SK-N-SH (cell line): ENCODE data around the gene SNU13. TPM values are rescaled to one million over a fixed set of nuclear protein-coding genes. Genes with fewer than 3 reads are reported as not detected.

Experiments
- CTCF ChIA-PET: fragments of 300-600, 350-600 bp; formaldehyde crosslinking; extraction: SDS; loops from one replicate; lab custom pipeline; 2021; lab: Yijun Ruan, JAX
- POLR2A ChIA-PET: fragments of 350-600 bp; sonication (Branson Sonifier 250); formaldehyde crosslinking; extraction: SDS; loops from one replicate; lab custom pipeline; 2020; ENCODE audit warnings: antibody characterized with exemption, inconsistent platforms; lab: Yijun Ruan, JAX
- DNase-seq: peaks from one replicate; pipeline ENCODE4 v3.0.0; 2012
- H2AFZ ChIP-seq: fragments of 200-600 bp; sonication (generic); 2 replicates; pipeline ENCODE4 v1.8.1; 2016; ENCODE audit warnings: antibody characterized with exemption, mild to moderate bottlenecking, low read depth
- H3F3A ChIP-seq: fragments of 200-600 bp; sonication (generic); replicated peaks from 2 replicates; pipeline ENCODE3; 2016; ENCODE audit warnings: antibody characterized with exemption, mild to moderate bottlenecking; ENCODE audit not compliant: insufficient read depth
- H3K27ac ChIP-seq, 2 experiments: fragments of 200-500 bp in 1 of 2; fragments of 200-600 bp in 1 of 2; sonication (Bioruptor generic) in 1 of 2; sonication (generic), shearing (Covaris generic) in 1 of 2; 2 replicates each; pipeline versions ENCODE4 v1.5.1 to v1.6.1; 2014 to 2016; ENCODE audit warnings: low read depth in 2 of 2, inconsistent platforms in 1 of 2, low read length in 1 of 2, mild to moderate bottlenecking in 1 of 2, mixed read lengths in 1 of 2
- H3K27me3 ChIP-seq: fragments of 200-600 bp; sonication (generic), shearing (Covaris generic); 2 replicates; pipeline ENCODE4 v1.6.1; 2016; ENCODE audit warnings: mixed run types; ENCODE audit not compliant: insufficient read depth
- H3K36me3 ChIP-seq, 2 experiments: fragments of 200-500 bp in 1 of 2; fragments of 200-600 bp in 1 of 2; sonication (Bioruptor generic) in 1 of 2; sonication (generic) in 1 of 2; replicated peaks in 1 of 2; 2 replicates each; pipeline versions ENCODE3 to v1.5.1; 2014 to 2016; ENCODE audit warnings: low read length in 1 of 2, mild to moderate bottlenecking in 1 of 2; ENCODE audit not compliant: insufficient read depth in 2 of 2, control insufficient read depth in 1 of 2
- H3K4me1 ChIP-seq, 2 experiments: fragments of 200-500 bp in 1 of 2; fragments of 200-600 bp in 1 of 2; sonication (Bioruptor generic) in 1 of 2; sonication (generic), shearing (Covaris generic) in 1 of 2; 2 replicates each; pipeline versions ENCODE4 v1.5.1 to v1.6.1; 2014 to 2016; ENCODE audit warnings: low read depth in 1 of 2, low read length in 1 of 2, mixed run types in 1 of 2; ENCODE audit not compliant: insufficient read depth in 2 of 2, control insufficient read depth in 1 of 2
- H3K4me2 ChIP-seq: fragments of 200-600 bp; sonication (generic), shearing (Covaris generic); 2 replicates; pipeline ENCODE4 v1.6.1; 2017; ENCODE audit warnings: mixed run types
- H3K4me3 ChIP-seq, 2 experiments: fragments of 200-500 bp in 1 of 2; fragments of 200-600 bp in 1 of 2; sonication (Bioruptor generic) in 1 of 2; sonication (generic), shearing (Covaris generic) in 1 of 2; 2 replicates each; pipeline versions ENCODE4 v1.5.1 to v1.8.1; 2014 to 2016; ENCODE audit warnings: low read depth in 2 of 2, inconsistent platforms in 1 of 2, low read length in 1 of 2, mild to moderate bottlenecking in 1 of 2, mixed read lengths in 1 of 2, moderate library complexity in 1 of 2
- H3K79me2 ChIP-seq: fragments of 200-600 bp; sonication (generic); 2 replicates; pipeline ENCODE4 v1.8.1; 2017; ENCODE audit warnings: mild to moderate bottlenecking; ENCODE audit not compliant: insufficient read depth
- H3K9ac ChIP-seq: fragments of 200-600 bp; sonication (generic); 2 replicates; pipeline ENCODE4 v1.6.1; 2017; ENCODE audit warnings: mixed run types
- H3K9me2 ChIP-seq: fragments of 200-600 bp; sonication (generic); 2 replicates; pipeline ENCODE4 v1.6.1; 2017; ENCODE audit warnings: mixed run types
- H3K9me3 ChIP-seq: fragments of 200-600 bp; sonication (generic); 2 replicates; pipeline ENCODE4 v1.6.1; 2017; ENCODE audit warnings: mixed run types, mild to moderate bottlenecking, moderate library complexity
- H4K20me1 ChIP-seq: fragments of 200-600 bp; sonication (generic); 2 replicates; pipeline ENCODE4 v1.6.1; 2017; ENCODE audit warnings: mild to moderate bottlenecking, mixed run types; ENCODE audit not compliant: insufficient read depth
- GABPA ChIP-seq: IDR thresholded peaks from 2 replicates; pipeline ENCODE4 v1.4.0; 2012; ENCODE audit warnings: low read depth, mild to moderate bottlenecking
- GATA2 ChIP-seq: sonication (generic); formaldehyde crosslinking; IDR thresholded peaks from 2 replicates; pipeline ENCODE4 v1.5.0; 2020; ENCODE audit warnings: mild to moderate bottlenecking, missing genetic modification reagents
- IRF3 ChIP-seq: fragments of 150-350 bp; IDR thresholded peaks from 2 replicates; pipeline ENCODE4 v1.6.1; 2016; ENCODE audit warnings: mild to moderate bottlenecking, low read depth, low read length
- RAD21 ChIP-seq: IDR thresholded peaks from 2 replicates; pipeline ENCODE4 v1.6.1; 2012; ENCODE audit warnings: mild to moderate bottlenecking, low read length
- RCOR1 ChIP-seq: fragments of 150-350 bp; IDR thresholded peaks from 2 replicates; pipeline ENCODE4 v1.6.1; 2017; ENCODE audit warnings: antibody characterized with exemption, low read length
- REST ChIP-seq: IDR thresholded peaks from 2 replicates; pipeline ENCODE4 v1.6.1; 2012; ENCODE audit warnings: mild to moderate bottlenecking, low read depth, low read length, moderate library complexity
- RFX5 ChIP-seq: IDR thresholded peaks from 2 replicates; pipeline ENCODE4 v1.6.1; 2012; ENCODE audit warnings: mild to moderate bottlenecking, improper control_type of control experiment, low read length
- RXRA ChIP-seq: IDR thresholded peaks from 2 replicates; pipeline ENCODE4 v1.4.0; 2012; ENCODE audit warnings: low read depth, mild to moderate bottlenecking, borderline replicate concordance
- WGBS: methylation state at CpG from one replicate; pipeline ENCODE4 v1.1.6; 2017; ENCODE audit warnings: low lambda C conversion rate; 5-methylcytosine and 5-hydroxymethylcytosine counted together
- polyA plus RNA-seq, 3 experiments: library from polyadenylated mRNA; depleted of rRNA; stranded (reverse); fragments of >200 nt; gene quantifications; 2 replicates each; pipeline ENCODE4 v1.2.3, GENCODE V29; 2012

The SNU13 gene
- polyA plus RNA-seq, 1 of the 3 experiments (the other 2 are of a cell fraction) = 282 TPM

GRCh38 chr22:41713004-41713403 is 24.3 kb upstream of the SNU13 start:
- no peak for DNase-seq
- H2AFZ ChIP-seq = no peak overlapping the region
- no peaks in the 10 kb centered on the region for H3K27me3 ChIP-seq
- no peak overlapping the region for H3K9ac ChIP-seq
- H3K36me3 ChIP-seq = no peaks in the 10 kb centered on the region
- ChIA-PET CTCF (no interaction called here), POLR2A (no interaction called here)
- H4K20me1 ChIP-seq = no peaks in the 10 kb centered on the region
- WGBS = 89% methylated on average over 9 of the region's 9 CpGs
- TF ChIP-seq REST = no peak
- no peak for TF ChIP-seq GABPA
- TF ChIP-seq RFX5 = no peak
- no peak for TF ChIP-seq RAD21
- no peak for TF ChIP-seq GATA2
- no peak for TF ChIP-seq IRF3
- H3K4me3 ChIP-seq = no peak overlapping the region
- H3K27ac ChIP-seq = no peak overlapping the region
- no peak overlapping the region for H3K4me2 ChIP-seq
- no peaks in the 10 kb centered on the region for H3F3A ChIP-seq
- no peaks in the 10 kb centered on the region for H3K4me1 ChIP-seq
- no peaks in the 10 kb centered on the region for H3K9me2 ChIP-seq
- H3K79me2 ChIP-seq = no peaks in the 10 kb centered on the region
- H3K9me3 ChIP-seq = no peaks in the 10 kb centered on the region

- H3K9me3 ChIP-seq = no peaks in the 10 kb centered on the region
- H3K27me3 ChIP-seq = no peaks in the 10 kb centered on the region
- ChIA-PET CTCF (no interaction called here), POLR2A (no interaction called here)
- 84% methylated on average over 10 of the region's 10 CpGs for WGBS
- no peak for TF ChIP-seq RXRA
- no peak for TF ChIP-seq RCOR1
- H3F3A ChIP-seq = no peaks in the 10 kb centered on the region
- no peak overlapping the region for H3K4me3 ChIP-seq
- H3K27ac ChIP-seq = no peak overlapping the region
- no peaks in the 10 kb centered on the region for H3K36me3 ChIP-seq
- no peak overlapping the region for H3K4me2 ChIP-seq
- no peaks in the 10 kb centered on the region for H3K9me2 ChIP-seq
- H3K4me1 ChIP-seq = no peaks in the 10 kb centered on the region
- no peak overlapping the region for H2AFZ ChIP-seq
- H4K20me1 ChIP-seq = no peaks in the 10 kb centered on the region
- DNase-seq = no peak
- H3K9ac ChIP-seq = no peak overlapping the region
- H3K79me2 ChIP-seq = no peaks in the 10 kb centered on the region
Measured at GRCh38 chr22:41709341-41709740, 20.7 kb upstream of the SNU13 start.
